Measurements from ENCODE around the gene TF. TPM values are rescaled to one million over a fixed set of nuclear protein-coding genes. Genes with fewer than 3 reads are reported as not detected.

Gene TF
- total and polyA plus RNA-seq, 10 of the 15 experiments (the other 5 are each of a cell fraction or from before 2014, with no cell fraction given): under 0.01 to 8.9 (median 0.05) TPM; not detected in 1

GRCh38 chr3:133761605-133762484 is 15.7 kb downstream of the TF start (continued):
- TF ChIP-seq, protein P1, sequence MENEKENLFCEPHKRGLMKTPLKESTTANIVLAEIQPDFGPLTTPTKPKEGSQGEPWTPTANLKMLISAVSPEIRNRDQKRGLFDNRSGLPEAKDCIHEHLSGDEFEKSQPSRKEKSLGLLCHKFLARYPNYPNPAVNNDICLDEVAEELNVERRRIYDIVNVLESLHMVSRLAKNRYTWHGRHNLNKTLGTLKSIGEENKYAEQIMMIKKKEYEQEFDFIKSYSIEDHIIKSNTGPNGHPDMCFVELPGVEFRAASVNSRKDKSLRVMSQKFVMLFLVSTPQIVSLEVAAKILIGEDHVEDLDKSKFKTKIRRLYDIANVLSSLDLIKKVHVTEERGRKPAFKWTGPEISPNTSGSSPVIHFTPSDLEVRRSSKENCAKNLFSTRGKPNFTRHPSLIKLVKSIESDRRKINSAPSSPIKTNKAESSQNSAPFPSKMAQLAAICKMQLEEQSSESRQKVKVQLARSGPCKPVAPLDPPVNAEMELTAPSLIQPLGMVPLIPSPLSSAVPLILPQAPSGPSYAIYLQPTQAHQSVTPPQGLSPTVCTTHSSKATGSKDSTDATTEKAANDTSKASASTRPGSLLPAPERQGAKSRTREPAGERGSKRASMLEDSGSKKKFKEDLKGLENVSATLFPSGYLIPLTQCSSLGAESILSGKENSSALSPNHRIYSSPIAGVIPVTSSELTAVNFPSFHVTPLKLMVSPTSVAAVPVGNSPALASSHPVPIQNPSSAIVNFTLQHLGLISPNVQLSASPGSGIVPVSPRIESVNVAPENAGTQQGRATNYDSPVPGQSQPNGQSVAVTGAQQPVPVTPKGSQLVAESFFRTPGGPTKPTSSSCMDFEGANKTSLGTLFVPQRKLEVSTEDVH (IDR thresholded peaks at IDR 0.05; ENCODE audit: low read depth, partially characterized antibody): no peak

- WGBS (ENCODE audit: insufficient coverage, insufficient replicate concordance, low lambda C conversion rate, missing lambda C conversion rate): 56% methylated on average over 3 of the region's 3 CpGs
- RAD21 ChIA-PET (ENCODE audit: unreplicated experiment): no interaction called here
- Histone ChIP-seq H3K27ac (ENCODE audit: control insufficient read depth, insufficient read depth) (no peak overlapping the region), H3K9ac (ENCODE audit: control insufficient read depth, insufficient read depth, low read length) (no peak overlapping the region), H3K4me1 (ENCODE audit: control insufficient read depth, insufficient read depth, low read length) (no peaks in the 10 kb centered on the region), H3K4me2 (ENCODE audit: control insufficient read depth, insufficient read depth) (no peak overlapping the region), H3K79me2 (ENCODE audit: control insufficient read depth, insufficient read depth, low read length) (no peaks in the 10 kb centered on the region), H3K9me3 (replicated peaks; ENCODE audit: control insufficient read depth, insufficient read depth, low read length) (no peaks in the 10 kb centered on the region), H4K20me1 (ENCODE audit: control insufficient read depth, insufficient read depth) (no peaks in the 10 kb centered on the region), H3K4me3 (no peak overlapping the region), H3K36me3 (ENCODE audit: control insufficient read depth in 2 of 2, insufficient read depth in 2 of 2, low read length in 1 of 2) (no peaks in the 10 kb centered on the region), H2AFZ (ENCODE audit: control insufficient read depth, low read depth, low read length) (no peak overlapping the region), H3K27me3 (replicated peaks in 1 of 2; ENCODE audit: control insufficient read depth in 2 of 2, insufficient read depth in 2 of 2, low read length in 1 of 2) (peaks cover 4 to 11% of the 10 kb centered on the region in 2 experiments; a peak in 2 of 4 replicates)
- CTCF ChIA-PET: no interaction called here
- FAIRE-seq (no peak), ATAC-seq (no peak), DNase-seq (ENCODE audit: low read depth, low spot score) (no peak)
- intact Hi-C loops (cut with micrococcal nuclease; ENCODE audit: unreplicated experiment) (no loop called here), in situ Hi-C loops (cut with MboI) (no loop called here)
- SMC1A ChIA-PET (ENCODE audit: uncharacterized antibody, unreplicated experiment): no interaction called here
- BruUV-seq (replicated peaks): no TSS peak
- POLR2A ChIA-PET: no interaction called here
- TF ChIP-seq SIX5 (IDR thresholded peaks at IDR 0.05; ENCODE audit: low read depth, low read length, severe bottlenecking): no peak
- TF ChIP-seq DPF2 (IDR thresholded peaks at IDR 0.05): no peak
- TF ChIP-seq SUPT20H (IDR thresholded peaks at IDR 0.05; ENCODE audit: borderline replicate concordance, control insufficient read depth, low read depth, low read length): no peak
- no peak for TF ChIP-seq POLR2AphosphoS2 (IDR thresholded peaks at IDR 0.05; ENCODE audit: low read depth, low read length)
- no peak for TF ChIP-seq YY1 (IDR thresholded peaks at IDR 0.05; ENCODE audit: low read depth, low read length)
- no peak for TF ChIP-seq ZNF207 (IDR thresholded peaks at IDR 0.05; ENCODE audit: borderline replicate concordance)
- no peak for TF ChIP-seq GATAD2B (conservative IDR thresholded peaks at IDR 0.05; ENCODE audit: low read depth)
- TF ChIP-seq, protein P2, sequence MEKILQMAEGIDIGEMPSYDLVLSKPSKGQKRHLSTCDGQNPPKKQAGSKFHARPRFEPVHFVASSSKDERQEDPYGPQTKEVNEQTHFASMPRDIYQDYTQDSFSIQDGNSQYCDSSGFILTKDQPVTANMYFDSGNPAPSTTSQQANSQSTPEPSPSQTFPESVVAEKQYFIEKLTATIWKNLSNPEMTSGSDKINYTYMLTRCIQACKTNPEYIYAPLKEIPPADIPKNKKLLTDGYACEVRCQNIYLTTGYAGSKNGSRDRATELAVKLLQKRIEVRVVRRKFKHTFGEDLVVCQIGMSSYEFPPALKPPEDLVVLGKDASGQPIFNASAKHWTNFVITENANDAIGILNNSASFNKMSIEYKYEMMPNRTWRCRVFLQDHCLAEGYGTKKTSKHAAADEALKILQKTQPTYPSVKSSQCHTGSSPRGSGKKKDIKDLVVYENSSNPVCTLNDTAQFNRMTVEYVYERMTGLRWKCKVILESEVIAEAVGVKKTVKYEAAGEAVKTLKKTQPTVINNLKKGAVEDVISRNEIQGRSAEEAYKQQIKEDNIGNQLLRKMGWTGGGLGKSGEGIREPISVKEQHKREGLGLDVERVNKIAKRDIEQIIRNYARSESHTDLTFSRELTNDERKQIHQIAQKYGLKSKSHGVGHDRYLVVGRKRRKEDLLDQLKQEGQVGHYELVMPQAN (conservative IDR thresholded peaks at IDR 0.05): no peak
- TF ChIP-seq, protein P3, sequence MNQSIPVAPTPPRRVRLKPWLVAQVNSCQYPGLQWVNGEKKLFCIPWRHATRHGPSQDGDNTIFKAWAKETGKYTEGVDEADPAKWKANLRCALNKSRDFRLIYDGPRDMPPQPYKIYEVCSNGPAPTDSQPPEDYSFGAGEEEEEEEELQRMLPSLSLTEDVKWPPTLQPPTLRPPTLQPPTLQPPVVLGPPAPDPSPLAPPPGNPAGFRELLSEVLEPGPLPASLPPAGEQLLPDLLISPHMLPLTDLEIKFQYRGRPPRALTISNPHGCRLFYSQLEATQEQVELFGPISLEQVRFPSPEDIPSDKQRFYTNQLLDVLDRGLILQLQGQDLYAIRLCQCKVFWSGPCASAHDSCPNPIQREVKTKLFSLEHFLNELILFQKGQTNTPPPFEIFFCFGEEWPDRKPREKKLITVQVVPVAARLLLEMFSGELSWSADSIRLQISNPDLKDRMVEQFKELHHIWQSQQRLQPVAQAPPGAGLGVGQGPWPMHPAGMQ (IDR thresholded peaks at IDR 0.05; ENCODE audit: borderline replicate concordance): no peak
- no peak for TF ChIP-seq CREB1 (IDR thresholded peaks at IDR 0.05; ENCODE audit: low read depth)
- no peak for TF ChIP-seq EZH2 (IDR thresholded peaks at IDR 0.05; ENCODE audit: borderline replicate concordance, control insufficient read depth, low read depth, low read length)
- TF ChIP-seq MTA3 (IDR thresholded peaks at IDR 0.05; ENCODE audit: borderline replicate concordance, low read length): no peak
- TF ChIP-seq MYC (IDR thresholded peaks at IDR 0.05; ENCODE audit: insufficient read depth, insufficient read length, insufficient replicate concordance, low read length, severe bottlenecking): no peak
Measured at GRCh38 chr3:133762539-133762938, 16.3 kb downstream of the TF start.

Data from GM12878 (cell line).